H1 (cell line): ENCODE data around the gene TM4SF20. TPM values are rescaled to one million over a fixed set of nuclear protein-coding genes. Genes with fewer than 3 reads are reported as not detected.

ENCODE experiments used
- CTCF ChIA-PET: fragments of 300-600 bp; sonication (Branson Sonifier 250); formaldehyde crosslinking; loops from one replicate; lab custom pipeline; 2021; ENCODE audit not compliant: partially characterized antibody; lab: Charles Lee
- POLR2A ChIA-PET: fragments of 300-600 bp; sonication (Branson Sonifier 250); formaldehyde crosslinking; loops from one replicate; lab custom pipeline; 2021; ENCODE audit warnings: inconsistent platforms; ENCODE audit not compliant: partially characterized antibody; lab: Charles Lee
- DNase-seq, 2 experiments: peaks; one replicate each; pipeline versions ENCODE4 v3.0.0 to v3.0.0-alpha.2; 2010 to 2022; ENCODE audit warnings: low spot score in 2 of 2, low read depth in 1 of 2, mixed read lengths in 1 of 2
- FAIRE-seq: peaks from 2 replicates; lab custom pipeline; 2011; peaks lifted over from hg19 to GRCh38; lab: Jason Lieb, UNC
- H2AFZ ChIP-seq: 2 replicates; pipeline ENCODE4 v1.8.1; 2012; ENCODE audit warnings: low read length, inconsistent platforms
- H2AK5ac ChIP-seq: 2 replicates; pipeline ENCODE4 v1.6.1; 2013; ENCODE audit warnings: low read depth, low read length
- H2BK120ac ChIP-seq: replicated peaks from 2 replicates; pipeline ENCODE3; 2013; ENCODE audit warnings: low read depth, low read length, inconsistent platforms
- H2BK12ac ChIP-seq: 2 replicates; pipeline ENCODE4 v1.6.1; 2013; ENCODE audit warnings: low read depth, low read length
- H2BK15ac ChIP-seq: 2 replicates; pipeline ENCODE4 v1.6.1; 2013; ENCODE audit warnings: low read length
- H2BK20ac ChIP-seq: 2 replicates; pipeline ENCODE4 v1.6.1; 2013; ENCODE audit warnings: low read length
- H2BK5ac ChIP-seq: 2 replicates; pipeline ENCODE4 v1.6.1; 2013; ENCODE audit warnings: low read depth, low read length
- H3K14ac ChIP-seq: 2 replicates; pipeline ENCODE4 v1.6.1; 2013; ENCODE audit warnings: inconsistent platforms; ENCODE audit not compliant: insufficient read length
- H3K18ac ChIP-seq: 2 replicates; pipeline ENCODE4 v1.6.1; 2013; ENCODE audit warnings: low read length; ENCODE audit errors: extremely low read depth
- H3K23ac ChIP-seq: 2 replicates; pipeline ENCODE4 v1.6.1; 2013; ENCODE audit warnings: inconsistent platforms; ENCODE audit not compliant: insufficient read length
- H3K23me2 ChIP-seq: 2 replicates; pipeline ENCODE4 v1.6.1; 2013; ENCODE audit warnings: low read depth, low read length
- H3K27ac ChIP-seq: 2 replicates; pipeline ENCODE4 v1.6.1; 2011; ENCODE audit warnings: low read depth, low read length, inconsistent platforms
- H3K27me3 ChIP-seq, 4 experiments: replicated peaks in 1 of 4; 1 replicate in 1 of 4; 2 replicates in 3 of 4; pipeline versions ENCODE4 v1.6.1 to v1.8.1; 2011 to 2013; ENCODE audit warnings: low read length in 3 of 4, mild to moderate bottlenecking in 3 of 4, inconsistent platforms in 2 of 4, mixed read lengths in 2 of 4, moderate library complexity in 1 of 4; ENCODE audit not compliant: control insufficient read depth in 3 of 4, insufficient read depth in 3 of 4; ENCODE audit errors: extremely low read depth in 1 of 4
- H3K36me3 ChIP-seq, 4 experiments: 2 replicates each; pipeline versions ENCODE4 v1.6.1 to v1.8.1; 2011 to 2013; ENCODE audit warnings: mild to moderate bottlenecking in 4 of 4, low read length in 3 of 4, moderate library complexity in 2 of 4, control low read depth in 1 of 4, inconsistent platforms in 1 of 4; ENCODE audit not compliant: insufficient read depth in 4 of 4, control insufficient read depth in 2 of 4
- H3K4ac ChIP-seq: replicated peaks from 2 replicates; pipeline ENCODE3; 2013; ENCODE audit warnings: low read length, low read depth, mixed read lengths, inconsistent platforms; ENCODE audit not compliant: insufficient read length
- H3K4me1 ChIP-seq, 4 experiments: replicated peaks in 1 of 4; 1 replicate in 1 of 4; 2 replicates in 3 of 4; pipeline versions ENCODE4 v1.6.1 to v1.8.1; 2011 to 2013; ENCODE audit warnings: low read length in 3 of 4, inconsistent platforms in 2 of 4, mixed read lengths in 1 of 4; ENCODE audit not compliant: insufficient read depth in 4 of 4, control insufficient read depth in 3 of 4
- H3K4me2 ChIP-seq, 2 experiments: 2 replicates each; pipeline versions ENCODE4 v1.6.1 to v1.8.1; 2011 to 2013; ENCODE audit warnings: low read depth in 2 of 2, low read length in 2 of 2, control low read depth in 1 of 2, inconsistent platforms in 1 of 2, mild to moderate bottlenecking in 1 of 2; ENCODE audit not compliant: insufficient read depth in 1 of 2
- H3K4me3 ChIP-seq, 4 experiments: fragments of 200-600, 300-600 bp in 1 of 4; sonication (generic), shearing (Covaris generic), sonication (Bioruptor Twin) in 1 of 4; 2 replicates each; pipeline versions ENCODE4 v1.5.1 to v1.8.1; 2011 to 2016; ENCODE audit warnings: low read length in 4 of 4, low read depth in 3 of 4, control low read depth in 2 of 4, inconsistent platforms in 2 of 4, mild to moderate bottlenecking in 2 of 4, mixed read lengths in 1 of 4, moderate library complexity in 1 of 4; ENCODE audit not compliant: insufficient read depth in 2 of 4; ENCODE audit errors: extremely low read depth in 1 of 4
- H3K56ac ChIP-seq: replicated peaks from 2 replicates; pipeline ENCODE3; 2013; ENCODE audit warnings: low read depth, mild to moderate bottlenecking, mixed read lengths, low read length, inconsistent platforms; ENCODE audit not compliant: insufficient read length
- H3K79me1 ChIP-seq: 2 replicates; pipeline ENCODE4 v1.6.1; 2013; ENCODE audit warnings: low read depth, low read length, control low read depth
- H3K79me2 ChIP-seq, 2 experiments: 2 replicates each; pipeline versions ENCODE4 v1.6.1 to v1.8.1; 2012 to 2013; ENCODE audit warnings: low read length in 2 of 2, mild to moderate bottlenecking in 2 of 2, inconsistent platforms in 1 of 2; ENCODE audit not compliant: insufficient read depth in 2 of 2, control insufficient read depth in 1 of 2
- H3K9ac ChIP-seq, 4 experiments: replicated peaks in 1 of 4; 1 replicate in 1 of 4; 2 replicates in 3 of 4; pipeline versions ENCODE4 v1.6.1 to v1.8.1; 2011 to 2013; ENCODE audit warnings: low read depth in 3 of 4, low read length in 3 of 4, control low read depth in 2 of 4, mild to moderate bottlenecking in 2 of 4, moderate library complexity in 2 of 4, inconsistent platforms in 1 of 4; ENCODE audit errors: extremely low read depth in 1 of 4
- H3K9me3 ChIP-seq, 2 experiments: 2 replicates each; pipeline versions ENCODE4 v1.6.1 to v1.8.1; 2012 to 2013; ENCODE audit warnings: mild to moderate bottlenecking in 2 of 2, moderate library complexity in 2 of 2, control low read depth in 1 of 2, inconsistent platforms in 1 of 2, low read depth in 1 of 2, low read length in 1 of 2, mixed read lengths in 1 of 2; ENCODE audit not compliant: insufficient read depth in 2 of 2
- H4K20me1 ChIP-seq, 2 experiments: replicated peaks in 1 of 2; 2 replicates each; pipeline versions ENCODE3 to v1.8.1; 2011 to 2013; ENCODE audit warnings: inconsistent platforms in 2 of 2, low read length in 2 of 2, mild to moderate bottlenecking in 1 of 2; ENCODE audit not compliant: insufficient read depth in 2 of 2, control insufficient read depth in 1 of 2
- H4K5ac ChIP-seq: 2 replicates; pipeline ENCODE4 v1.6.1; 2013; ENCODE audit warnings: low read length, low read depth, mixed read lengths, inconsistent platforms; ENCODE audit not compliant: insufficient read length
- H4K8ac ChIP-seq: 2 replicates; pipeline ENCODE4 v1.8.0; 2013; ENCODE audit warnings: mild to moderate bottlenecking, moderate library complexity, low read length, inconsistent platforms; ENCODE audit not compliant: insufficient read depth; ENCODE audit errors: extremely low read depth
- H4K91ac ChIP-seq: replicated peaks from 2 replicates; pipeline ENCODE3; 2013; ENCODE audit warnings: low read length, mixed read lengths, inconsistent platforms; ENCODE audit not compliant: insufficient read length
- BACH1 ChIP-seq: IDR thresholded peaks from 2 replicates; pipeline ENCODE4 v1.6.1; 2012; ENCODE audit warnings: low read length, improper control_type of control experiment
- BCL11A ChIP-seq, 2 experiments: IDR thresholded peaks; one replicate each; pipeline ENCODE4 v1.6.1; 2011; ENCODE audit warnings: low read depth in 2 of 2, low read length in 2 of 2, mild to moderate bottlenecking in 2 of 2
- EP300 ChIP-seq, 2 experiments: IDR thresholded peaks; 1 replicate in 1 of 2; 2 replicates in 1 of 2; pipeline ENCODE4 v1.6.1; 2011 to 2012; ENCODE audit warnings: low read depth in 2 of 2, low read length in 2 of 2, mild to moderate bottlenecking in 2 of 2, borderline replicate concordance in 1 of 2, inconsistent platforms in 1 of 2, moderate library complexity in 1 of 2
- MAFK ChIP-seq: IDR thresholded peaks from 2 replicates; pipeline ENCODE4 v1.6.1; 2012; ENCODE audit warnings: low read depth, mild to moderate bottlenecking, improper control_type of control experiment, low read length
- PHF8 ChIP-seq: fragments of 200-600 bp; sonication (generic); conservative IDR thresholded peaks from 2 replicates; pipeline ENCODE4 v1.7.1; 2012; ENCODE audit warnings: low read depth, mild to moderate bottlenecking, inconsistent platforms, low read length, moderate library complexity
- RBBP5 ChIP-seq: IDR thresholded peaks from 2 replicates; pipeline ENCODE4 v1.7.1; 2012; ENCODE audit warnings: low read depth, mild to moderate bottlenecking, inconsistent platforms, low read length, moderate library complexity, borderline replicate concordance
- RFX5 ChIP-seq: IDR thresholded peaks from 2 replicates; pipeline ENCODE4 v1.6.1; 2011; ENCODE audit warnings: low read depth, low read length, improper control_type of control experiment, borderline replicate concordance
- SIRT6 ChIP-seq: IDR thresholded peaks from one replicate; pipeline ENCODE4 v1.7.1; 2012; ENCODE audit warnings: low read length, inconsistent platforms
- SP4 ChIP-seq: IDR thresholded peaks from 2 replicates; pipeline ENCODE4 v1.6.1; 2012; ENCODE audit warnings: low read length, inconsistent platforms
- TAF1 ChIP-seq: IDR thresholded peaks from 2 replicates; pipeline ENCODE4 v1.6.1; 2011; ENCODE audit warnings: mild to moderate bottlenecking, low read depth, low read length
- TEAD4 ChIP-seq: IDR thresholded peaks from 2 replicates; pipeline ENCODE4 v1.6.1; 2012; ENCODE audit warnings: low read depth, low read length, inconsistent platforms, mixed read lengths
- WGBS, 2 experiments: shearing (Covaris generic) in 1 of 2; methylation state at CpG; one replicate each; pipeline versions ENCODE4 v1.1.6 to v1.1.7; 2013 to 2015; ENCODE audit warnings: low lambda C conversion rate in 2 of 2, mixed read lengths in 2 of 2, inconsistent platforms in 1 of 2, low coverage in 1 of 2, missing lambda C conversion rate in 1 of 2; ENCODE audit not compliant: insufficient replicate concordance in 2 of 2, insufficient coverage in 1 of 2, insufficient read length in 1 of 2; ENCODE audit errors: extremely low coverage in 1 of 2, missing lambda C conversion rate in 1 of 2; 5-methylcytosine and 5-hydroxymethylcytosine counted together
- polyA plus RNA-seq, 7 experiments: library from polyadenylated mRNA; depleted of rRNA in 3 of 7; stranded (reverse) in 5 of 7; unstranded in 2 of 7; fragments of >200 nt in 5 of 7; fragments of 200-250 nt in 2 of 7; gene quantifications; 1 replicate in 5 of 7; 2 replicates in 1 of 7; 4 replicates in 1 of 7; pipeline versions ENCODE4 v1.2.1 to v1.2.3, GENCODE V29; 2011 to 2013; ENCODE audit warnings: missing spikeins in 2 of 7, mixed read lengths in 2 of 7
- total RNA-seq: library from RNA; stranded (reverse); fragmentation: NEBNext Ultra II Directional; extraction: Animal tissue kit (Norgen Biotek cat#: 25700); gene quantifications from 2 replicates; pipeline ENCODE4 v1.2.1, GENCODE V29; 2021

The TM4SF20 gene
- total and polyA plus RNA-seq, 2 of the 8 experiments (the other 6 are each of a cell fraction or from before 2014, with no cell fraction given), result not detected

GRCh38 chr2:227367427-227367795 is 11.7 kb downstream of the TM4SF20 start:
- Histone ChIP-seq H3K27ac (no peak overlapping the region), H3K36me3 (no peaks in the 10 kb centered on the region), H3K27me3 (no peaks in the 10 kb centered on the region), H3K18ac (no peak overlapping the region), H3K4me2 (no peak overlapping the region), H2BK20ac (no peak overlapping the region), H2BK120ac (no peak overlapping the region), H3K56ac (no peak overlapping the region), H4K91ac (no peak overlapping the region), H2BK15ac (no peak overlapping the region), H4K20me1 (no peaks in the 10 kb centered on the region), H2BK12ac (no peak overlapping the region), H4K5ac (no peak overlapping the region), H3K23ac (no peak overlapping the region), H3K9ac (no peak overlapping the region), H3K23me2 (no peaks in the 10 kb centered on the region), H3K79me2 (no peaks in the 10 kb centered on the region), H3K9me3 (no peaks in the 10 kb centered on the region), H3K79me1 (no peaks in the 10 kb centered on the region), H4K8ac (no peak overlapping the region), H2BK5ac (no peak overlapping the region), H2AK5ac (no peak overlapping the region), H2AFZ (no peak overlapping the region), H3K4me1 (no peaks in the 10 kb centered on the region), H3K4ac (no peak overlapping the region), H3K14ac (no peak overlapping the region), H3K4me3 (no peak overlapping the region)
- FAIRE-seq (no peak), DNase-seq (no peak)
- CTCF ChIA-PET, result no interaction called here
- POLR2A ChIA-PET, result no interaction called here
- WGBS, 2 experiments, result 97% methylated on average over 3 of the region's 3 CpGs; no CpG with 5 or more reads in 1 of the 2 experiments
- TF ChIP-seq RFX5, result no peak
- no peak for TF ChIP-seq PHF8
- TF ChIP-seq SIRT6, result no peak
- TF ChIP-seq MAFK, result no peak
- no peak for TF ChIP-seq TEAD4
- TF ChIP-seq EP300 (IDR thresholded peaks at IDR 0.05; ENCODE audit: borderline replicate concordance in 1 of 2, low read depth in 2 of 2, low read length in 2 of 2), result no peak
- TF ChIP-seq BCL11A (IDR thresholded peaks at IDR 0.05; ENCODE audit: low read depth in 2 of 2, low read length in 2 of 2), result no peak
- TF ChIP-seq TAF1, result no peak
- no peak for TF ChIP-seq RBBP5
- no peak for TF ChIP-seq BACH1
- no peak for TF ChIP-seq SP4
